IMR-90 (cell line): ENCODE measurements around the gene GGT6. TPM values are rescaled to one million over a fixed set of nuclear protein-coding genes. Genes with fewer than 3 reads are reported as not detected.

ENCODE experiments used
- ATAC-seq: fragments of 200-7000 bp; cut with Tn5 transposase; 2 replicates; pipeline ENCODE4 v1.9.1; 2020; ENCODE audit warnings: low read depth, mild to moderate bottlenecking, moderate library complexity
- BruUV-seq: library from RNA; stranded (reverse); fragments of 400-500 nt; replicated peaks from 2 replicates; lab custom pipeline; 2021; lab: Mats Ljungman, UMichigan
- CTCF ChIA-PET: fragments of 300-600 bp; formaldehyde crosslinking; extraction: SDS; loops from one replicate; lab custom pipeline; 2021; ENCODE audit warnings: antibody characterized with exemption; lab: Yijun Ruan, JAX
- POLR2A ChIA-PET: fragments of 300-600 bp; sonication (Branson Sonifier 250); formaldehyde crosslinking; loops from one replicate; lab custom pipeline; 2022; ENCODE audit warnings: antibody characterized with exemption; ENCODE audit not compliant: unreplicated experiment; lab: Charles Lee
- DNase-seq: peaks from one replicate; pipeline ENCODE4 v3.0.0; 2013
- H2AFZ ChIP-seq: replicated peaks from 2 replicates; pipeline ENCODE3; 2013; ENCODE audit warnings: low read length, mild to moderate bottlenecking; ENCODE audit not compliant: poor library complexity
- H2AK5ac ChIP-seq: 2 replicates; pipeline ENCODE4 v1.6.1; 2013; ENCODE audit warnings: low read depth, low read length, inconsistent platforms
- H2AK9ac ChIP-seq: replicated peaks from 2 replicates; pipeline ENCODE3; 2013; ENCODE audit warnings: mild to moderate bottlenecking, low read depth, low read length, moderate library complexity; ENCODE audit not compliant: poor library complexity
- H2BK120ac ChIP-seq: 2 replicates; pipeline ENCODE4 v1.6.1; 2013; ENCODE audit warnings: low read depth, low read length, inconsistent platforms
- H2BK15ac ChIP-seq: 3 replicates; pipeline ENCODE4 v1.6.1; 2013; ENCODE audit warnings: low read depth, low read length, inconsistent platforms
- H2BK20ac ChIP-seq: 2 replicates; pipeline ENCODE4 v1.6.1; 2013; ENCODE audit warnings: low read depth, mild to moderate bottlenecking, inconsistent platforms, low read length, moderate library complexity
- H2BK5ac ChIP-seq: 2 replicates; pipeline ENCODE4 v1.6.1; 2013; ENCODE audit warnings: mild to moderate bottlenecking, low read depth, low read length, inconsistent platforms; ENCODE audit not compliant: poor library complexity, severe bottlenecking
- H3K14ac ChIP-seq: replicated peaks from 2 replicates; pipeline ENCODE4 v1.6.1; 2013; ENCODE audit warnings: low read depth, low read length, inconsistent platforms
- H3K18ac ChIP-seq: 2 replicates; pipeline ENCODE4 v1.6.1; 2013; ENCODE audit warnings: low read depth, low read length, control low read depth
- H3K23ac ChIP-seq: 2 replicates; pipeline ENCODE4 v1.6.1; 2013; ENCODE audit warnings: low read depth, low read length, inconsistent platforms
- H3K27ac ChIP-seq: 2 replicates; pipeline ENCODE4 v1.5.1; 2013; ENCODE audit warnings: mild to moderate bottlenecking, control low read depth, low read length; ENCODE audit not compliant: insufficient read depth
- H3K27me3 ChIP-seq: 2 replicates; pipeline ENCODE4 v1.6.1; 2013; ENCODE audit warnings: low read length; ENCODE audit not compliant: control insufficient read depth, insufficient read depth
- H3K36me3 ChIP-seq: 2 replicates; pipeline ENCODE4 v1.6.1; 2013; ENCODE audit warnings: low read length, mixed read lengths; ENCODE audit not compliant: control insufficient read depth, insufficient read depth
- H3K4ac ChIP-seq: 2 replicates; pipeline ENCODE4 v1.6.1; 2013; ENCODE audit warnings: low read depth, low read length, inconsistent platforms
- H3K4me1 ChIP-seq: 2 replicates; pipeline ENCODE4 v1.6.1; 2013; ENCODE audit warnings: low read length, mixed read lengths; ENCODE audit not compliant: control insufficient read depth, insufficient read depth
- H3K4me2 ChIP-seq: 2 replicates; pipeline ENCODE4 v1.6.1; 2013; ENCODE audit warnings: low read depth, mild to moderate bottlenecking, control low read depth, low read length, moderate library complexity
- H3K4me3 ChIP-seq: 2 replicates; pipeline ENCODE4 v1.5.1; 2013; ENCODE audit warnings: low read depth, mild to moderate bottlenecking, control low read depth, low read length, moderate library complexity; ENCODE audit not compliant: insufficient read depth
- H3K56ac ChIP-seq: 2 replicates; pipeline ENCODE4 v1.6.1; 2013; ENCODE audit warnings: low read length, inconsistent platforms; ENCODE audit not compliant: insufficient read depth; ENCODE audit errors: extremely low read depth
- H3K79me1 ChIP-seq, 2 experiments: 2 replicates each; pipeline ENCODE4 v1.6.1; 2013; ENCODE audit warnings: low read length in 2 of 2, inconsistent platforms in 1 of 2, low read depth in 1 of 2
- H3K9ac ChIP-seq: 2 replicates; pipeline ENCODE4 v1.6.1; 2013; ENCODE audit warnings: low read depth, low read length, control low read depth
- H3K9me1 ChIP-seq: 2 replicates; pipeline ENCODE4 v1.6.1; 2013; ENCODE audit warnings: low read length, inconsistent platforms; ENCODE audit not compliant: insufficient read depth
- H3K9me3 ChIP-seq: 2 replicates; pipeline ENCODE4 v1.6.1; 2013; ENCODE audit warnings: low read length; ENCODE audit not compliant: control insufficient read depth, insufficient read depth
- H4K20me1 ChIP-seq: 2 replicates; pipeline ENCODE4 v1.6.1; 2013; ENCODE audit warnings: low read length, inconsistent platforms; ENCODE audit not compliant: insufficient read depth
- H4K5ac ChIP-seq: 2 replicates; pipeline ENCODE4 v1.6.1; 2013; ENCODE audit warnings: mild to moderate bottlenecking, low read depth, low read length, control low read depth
- H4K8ac ChIP-seq, 2 experiments: 2 replicates each; pipeline ENCODE4 v1.6.1; 2013; ENCODE audit warnings: low read depth in 2 of 2, low read length in 2 of 2, control low read depth in 1 of 2, inconsistent platforms in 1 of 2
- H4K91ac ChIP-seq: 2 replicates; pipeline ENCODE4 v1.6.1; 2013; ENCODE audit warnings: low read depth, low read length, inconsistent platforms; ENCODE audit not compliant: insufficient read depth
- BHLHE40 ChIP-seq: fragments of 150-350 bp; IDR thresholded peaks from 2 replicates; pipeline ENCODE4 v1.6.1; 2016; ENCODE audit warnings: mild to moderate bottlenecking, low read depth, low read length
- CEBPB ChIP-seq: IDR thresholded peaks from 2 replicates; pipeline ENCODE4 v1.6.1; 2012; ENCODE audit warnings: low read depth, low read length, improper control_type of control experiment
- CHD1 ChIP-seq: IDR thresholded peaks from 2 replicates; pipeline ENCODE4 v1.6.1; 2012; ENCODE audit warnings: low read depth, low read length, improper control_type of control experiment
- FOS ChIP-seq: fragments of 150-350 bp; IDR thresholded peaks from 2 replicates; pipeline ENCODE4 v1.6.1; 2016; ENCODE audit warnings: low read depth, low read length
- MAFK ChIP-seq: IDR thresholded peaks from 2 replicates; pipeline ENCODE4 v1.6.1; 2012; ENCODE audit warnings: low read depth, low read length, improper control_type of control experiment
- MAZ ChIP-seq: IDR thresholded peaks from 2 replicates; pipeline ENCODE4 v1.6.1; 2012; ENCODE audit warnings: low read depth, mild to moderate bottlenecking, low read length, improper control_type of control experiment, moderate library complexity, borderline replicate concordance
- MXI1 ChIP-seq: IDR thresholded peaks from 2 replicates; pipeline ENCODE4 v1.6.1; 2012; ENCODE audit warnings: low read depth, mild to moderate bottlenecking, low read length, moderate library complexity, borderline replicate concordance
- NFE2L2 ChIP-seq: fragments of 150-350 bp; IDR thresholded peaks from 2 replicates; pipeline ENCODE4 v1.6.1; 2016; ENCODE audit warnings: low read depth, mild to moderate bottlenecking, low read length
- POLR2A ChIP-seq: IDR thresholded peaks from 2 replicates; pipeline ENCODE4 v1.6.1; 2012; ENCODE audit warnings: mild to moderate bottlenecking, low read depth, low read length
- RAD21 ChIP-seq: IDR thresholded peaks from 2 replicates; pipeline ENCODE4 v1.6.1; 2012; ENCODE audit warnings: low read length, improper control_type of control experiment
- RCOR1 ChIP-seq: IDR thresholded peaks from 2 replicates; pipeline ENCODE4 v1.6.1; 2012; ENCODE audit warnings: mild to moderate bottlenecking, low read length, improper control_type of control experiment; ENCODE audit not compliant: insufficient replicate concordance
- RFX5 ChIP-seq: IDR thresholded peaks from 2 replicates; pipeline ENCODE4 v1.8.0; 2012; ENCODE audit warnings: low read depth, mild to moderate bottlenecking, low read length, moderate library complexity
- SMC3 ChIP-seq: fragments of 150-350 bp; IDR thresholded peaks from 2 replicates; pipeline ENCODE4 v1.6.1; 2016; ENCODE audit warnings: low read depth, mild to moderate bottlenecking, antibody characterized with exemption, low read length, moderate library complexity
- WGBS, 2 experiments: methylation state at CpG; one replicate each; pipeline versions ENCODE4 v1.1.5 to v1.1.7; 2013; ENCODE audit warnings: missing lambda C conversion rate in 2 of 2; ENCODE audit not compliant: insufficient read length in 1 of 2; ENCODE audit errors: extremely low coverage in 2 of 2; 5-methylcytosine and 5-hydroxymethylcytosine counted together
- dilution Hi-C: fragments of 300-500 bp; cut with HindIII; formaldehyde crosslinking; loops from one replicate; pipeline ENCODE4 v1.14.3; 2018; ENCODE audit warnings: low sequenced_read_pairs; ENCODE audit not compliant: unreplicated experiment
- in situ Hi-C: fragments of 300-500 bp; cut with MboI; formaldehyde crosslinking; loops from 3 replicates; pipeline ENCODE4 v1.14.3; 2019; ENCODE audit warnings: low sequenced_read_pairs, inconsistent platforms, mixed read lengths
- intact Hi-C: fragments of 100-400 bp; cut with micrococcal nuclease; formaldehyde crosslinking; loops from 2 replicates; pipeline ENCODE4 v1.10.0; 2022
- polyA plus RNA-seq, 3 experiments: library from polyadenylated mRNA; depleted of rRNA; stranded (reverse); fragments of >200 nt; gene quantifications; 2 replicates each; pipeline ENCODE4 v1.2.3, GENCODE V29; 2012; ENCODE audit warnings: low replicate concordance in 1 of 3
- total RNA-seq: library from RNA; depleted of rRNA; stranded (reverse); fragments of >200 nt; gene quantifications from 2 replicates; pipeline ENCODE4 v1.2.3, GENCODE V29; 2012
- TF ChIP-seq, protein P1 (sequence below): fragments of 150-350 bp; IDR thresholded peaks from 2 replicates; pipeline ENCODE4 v1.6.1; 2017; ENCODE audit warnings: mild to moderate bottlenecking, antibody characterized with exemption, low read length, low read depth
- TF ChIP-seq, protein P2 (sequence below): fragments of 150-350 bp; IDR thresholded peaks from 2 replicates; pipeline ENCODE4 v1.6.1; 2016; ENCODE audit warnings: low read depth, mild to moderate bottlenecking, low read length, moderate library complexity, borderline replicate concordance
- TF ChIP-seq, protein P3 (sequence below): conservative IDR thresholded peaks from 2 replicates; pipeline ENCODE4 v1.5.1; 2012; ENCODE audit warnings: mild to moderate bottlenecking, low read depth, low read length, improper control_type of control experiment

Gene GGT6
- total and polyA plus RNA-seq, 2 of the 4 experiments (the other 2 are of a cell fraction), result not detected

DNA sequence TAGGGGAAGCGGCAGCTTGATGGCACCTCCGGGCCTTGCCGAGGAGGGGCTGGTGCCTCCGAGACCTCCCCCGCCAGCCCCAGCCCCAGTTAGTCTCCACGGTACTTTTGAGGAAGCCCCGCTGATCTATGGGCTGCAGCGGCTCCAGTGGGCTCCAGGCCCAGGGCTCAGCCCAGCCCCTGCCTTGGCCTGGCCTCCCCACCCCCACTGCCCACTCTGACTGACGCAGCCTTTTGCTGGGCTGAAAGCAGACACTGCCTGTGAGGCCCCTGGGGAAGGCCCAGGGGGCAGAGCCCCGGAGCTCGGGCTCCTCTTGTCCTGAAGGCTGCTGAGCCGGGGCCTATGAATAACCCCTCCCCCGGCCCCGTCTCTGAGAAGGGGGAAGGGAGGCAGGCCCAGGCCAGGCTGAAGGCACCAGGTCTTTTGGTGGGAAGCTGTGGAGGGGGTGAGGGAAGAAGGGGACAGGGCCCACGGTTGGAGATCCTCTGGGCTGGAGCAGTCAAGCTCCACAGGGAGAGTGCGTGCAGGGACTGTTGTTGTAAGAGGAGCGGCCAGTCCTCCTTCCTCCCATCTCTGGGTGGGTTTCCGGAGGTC, 16.4 kb upstream of the GGT6 start:
- no peak overlapping the region for H3K23ac ChIP-seq
- no peaks in the 10 kb centered on the region for H3K9me3 ChIP-seq
- H2BK5ac ChIP-seq, result no peak overlapping the region
- DNase-seq, result no peak
- H3K56ac ChIP-seq, result no peak overlapping the region
- H4K91ac ChIP-seq, result no peak overlapping the region
- no peak overlapping the region; the same call in 1 of the 2 replicates for H3K18ac ChIP-seq
- no peak overlapping the region for H3K4ac ChIP-seq
- no TSS peak for BruUV-seq
- no peak overlapping the region for H3K14ac ChIP-seq
- intact Hi-C loops, result no loop called here
- H4K8ac ChIP-seq, result no peak overlapping the region
- no peak overlapping the region for H2BK15ac ChIP-seq
- in situ Hi-C loops, result loop anchor here (10.0 kb wide), 1 partner anchor 308 kb away; no protein-coding TSS in a partner anchor
- no peak overlapping the region for H3K4me2 ChIP-seq
- H3K36me3 ChIP-seq, result no peaks in the 10 kb centered on the region
- H4K20me1 ChIP-seq, result no peaks in the 10 kb centered on the region
- dilution Hi-C loops, result no loop called here
- H3K27ac ChIP-seq, result no peak overlapping the region
- TF ChIP-seq, protein P1, sequence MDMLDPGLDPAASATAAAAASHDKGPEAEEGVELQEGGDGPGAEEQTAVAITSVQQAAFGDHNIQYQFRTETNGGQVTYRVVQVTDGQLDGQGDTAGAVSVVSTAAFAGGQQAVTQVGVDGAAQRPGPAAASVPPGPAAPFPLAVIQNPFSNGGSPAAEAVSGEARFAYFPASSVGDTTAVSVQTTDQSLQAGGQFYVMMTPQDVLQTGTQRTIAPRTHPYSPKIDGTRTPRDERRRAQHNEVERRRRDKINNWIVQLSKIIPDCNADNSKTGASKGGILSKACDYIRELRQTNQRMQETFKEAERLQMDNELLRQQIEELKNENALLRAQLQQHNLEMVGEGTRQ, result no peak
- TF ChIP-seq SMC3, result no peak
- TF ChIP-seq RFX5, result no peak
- TF ChIP-seq, protein P2, sequence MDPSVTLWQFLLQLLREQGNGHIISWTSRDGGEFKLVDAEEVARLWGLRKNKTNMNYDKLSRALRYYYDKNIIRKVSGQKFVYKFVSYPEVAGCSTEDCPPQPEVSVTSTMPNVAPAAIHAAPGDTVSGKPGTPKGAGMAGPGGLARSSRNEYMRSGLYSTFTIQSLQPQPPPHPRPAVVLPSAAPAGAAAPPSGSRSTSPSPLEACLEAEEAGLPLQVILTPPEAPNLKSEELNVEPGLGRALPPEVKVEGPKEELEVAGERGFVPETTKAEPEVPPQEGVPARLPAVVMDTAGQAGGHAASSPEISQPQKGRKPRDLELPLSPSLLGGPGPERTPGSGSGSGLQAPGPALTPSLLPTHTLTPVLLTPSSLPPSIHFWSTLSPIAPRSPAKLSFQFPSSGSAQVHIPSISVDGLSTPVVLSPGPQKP, result no peak
- no peak for TF ChIP-seq FOS
- TF ChIP-seq POLR2A, result no peak
- no peak for TF ChIP-seq CEBPB
- no peak for TF ChIP-seq MAZ
- no peak for TF ChIP-seq MAFK
- no peak for TF ChIP-seq RAD21
- TF ChIP-seq, protein P3, sequence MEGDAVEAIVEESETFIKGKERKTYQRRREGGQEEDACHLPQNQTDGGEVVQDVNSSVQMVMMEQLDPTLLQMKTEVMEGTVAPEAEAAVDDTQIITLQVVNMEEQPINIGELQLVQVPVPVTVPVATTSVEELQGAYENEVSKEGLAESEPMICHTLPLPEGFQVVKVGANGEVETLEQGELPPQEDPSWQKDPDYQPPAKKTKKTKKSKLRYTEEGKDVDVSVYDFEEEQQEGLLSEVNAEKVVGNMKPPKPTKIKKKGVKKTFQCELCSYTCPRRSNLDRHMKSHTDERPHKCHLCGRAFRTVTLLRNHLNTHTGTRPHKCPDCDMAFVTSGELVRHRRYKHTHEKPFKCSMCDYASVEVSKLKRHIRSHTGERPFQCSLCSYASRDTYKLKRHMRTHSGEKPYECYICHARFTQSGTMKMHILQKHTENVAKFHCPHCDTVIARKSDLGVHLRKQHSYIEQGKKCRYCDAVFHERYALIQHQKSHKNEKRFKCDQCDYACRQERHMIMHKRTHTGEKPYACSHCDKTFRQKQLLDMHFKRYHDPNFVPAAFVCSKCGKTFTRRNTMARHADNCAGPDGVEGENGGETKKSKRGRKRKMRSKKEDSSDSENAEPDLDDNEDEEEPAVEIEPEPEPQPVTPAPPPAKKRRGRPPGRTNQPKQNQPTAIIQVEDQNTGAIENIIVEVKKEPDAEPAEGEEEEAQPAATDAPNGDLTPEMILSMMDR, result no peak
- no peak for TF ChIP-seq MXI1
- TF ChIP-seq BHLHE40, result no peak
- TF ChIP-seq NFE2L2, result no peak
- TF ChIP-seq CHD1, result no peak
- no peak for TF ChIP-seq RCOR1
- H2BK120ac ChIP-seq, result no peak overlapping the region
- peaks cover 38% of the 10 kb centered on the region for H3K27me3 ChIP-seq
- no peaks in the 10 kb centered on the region for H3K9me1 ChIP-seq
- ATAC-seq, result no peak; the same call in 1 of the 2 replicates
- H3K9ac ChIP-seq, result no peak overlapping the region
- CTCF ChIA-PET, result no interaction called here
- POLR2A ChIA-PET, result no interaction called here
- no peak overlapping the region for H2AK9ac ChIP-seq
- H2AFZ ChIP-seq, result no peak overlapping the region
- H3K79me1 ChIP-seq, result no peaks in the 10 kb centered on the region
- H3K4me3 ChIP-seq, result no peak overlapping the region
- no peak overlapping the region for H2AK5ac ChIP-seq
- no peak overlapping the region; the same call in 1 of the 2 replicates for H4K5ac ChIP-seq
- peaks cover 1% of the 10 kb centered on the region; the same call in 1 of the 2 replicates for H3K4me1 ChIP-seq
- no peak overlapping the region for H2BK20ac ChIP-seq
- WGBS, 2 experiments, result 37% methylated on average over 9 of the region's 18 CpGs; no CpG with 5 or more reads in 1 of the 2 experiments
